ENCODE results near the gene IL18BP. TPM values are rescaled to one million over a fixed set of nuclear protein-coding genes. Genes with fewer than 3 reads are reported as not detected.

The IL18BP gene
- total and polyA plus RNA-seq, 10 of the 15 experiments (the other 5 are each of a cell fraction or from before 2014, with no cell fraction given): 2.6 to 18.1 (median 10.7) TPM

DNA sequence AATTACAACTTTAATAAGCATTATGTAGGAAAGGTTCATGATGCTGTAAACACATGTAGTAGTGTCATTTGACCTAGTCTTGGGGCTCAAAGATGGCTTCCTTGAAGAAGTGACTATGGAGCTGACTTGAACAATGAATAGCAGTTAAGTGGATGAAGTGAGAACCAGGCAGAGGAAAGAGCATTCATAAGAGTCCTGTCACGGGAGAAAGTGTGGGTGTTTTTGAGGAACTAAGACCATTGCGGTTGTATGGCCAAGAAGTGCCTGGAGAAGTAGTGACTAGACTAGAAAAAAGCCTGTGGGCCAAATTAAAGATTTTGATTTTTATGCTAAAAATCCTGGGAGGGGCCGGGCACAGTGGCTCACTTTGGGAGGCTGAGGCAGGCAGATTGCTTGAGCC, 7.2 kb upstream of the IL18BP start (continued):
- TF ChIP-seq, protein P1, sequence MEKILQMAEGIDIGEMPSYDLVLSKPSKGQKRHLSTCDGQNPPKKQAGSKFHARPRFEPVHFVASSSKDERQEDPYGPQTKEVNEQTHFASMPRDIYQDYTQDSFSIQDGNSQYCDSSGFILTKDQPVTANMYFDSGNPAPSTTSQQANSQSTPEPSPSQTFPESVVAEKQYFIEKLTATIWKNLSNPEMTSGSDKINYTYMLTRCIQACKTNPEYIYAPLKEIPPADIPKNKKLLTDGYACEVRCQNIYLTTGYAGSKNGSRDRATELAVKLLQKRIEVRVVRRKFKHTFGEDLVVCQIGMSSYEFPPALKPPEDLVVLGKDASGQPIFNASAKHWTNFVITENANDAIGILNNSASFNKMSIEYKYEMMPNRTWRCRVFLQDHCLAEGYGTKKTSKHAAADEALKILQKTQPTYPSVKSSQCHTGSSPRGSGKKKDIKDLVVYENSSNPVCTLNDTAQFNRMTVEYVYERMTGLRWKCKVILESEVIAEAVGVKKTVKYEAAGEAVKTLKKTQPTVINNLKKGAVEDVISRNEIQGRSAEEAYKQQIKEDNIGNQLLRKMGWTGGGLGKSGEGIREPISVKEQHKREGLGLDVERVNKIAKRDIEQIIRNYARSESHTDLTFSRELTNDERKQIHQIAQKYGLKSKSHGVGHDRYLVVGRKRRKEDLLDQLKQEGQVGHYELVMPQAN (conservative IDR thresholded peaks at IDR 0.05): no peak
- TF ChIP-seq, protein P2, sequence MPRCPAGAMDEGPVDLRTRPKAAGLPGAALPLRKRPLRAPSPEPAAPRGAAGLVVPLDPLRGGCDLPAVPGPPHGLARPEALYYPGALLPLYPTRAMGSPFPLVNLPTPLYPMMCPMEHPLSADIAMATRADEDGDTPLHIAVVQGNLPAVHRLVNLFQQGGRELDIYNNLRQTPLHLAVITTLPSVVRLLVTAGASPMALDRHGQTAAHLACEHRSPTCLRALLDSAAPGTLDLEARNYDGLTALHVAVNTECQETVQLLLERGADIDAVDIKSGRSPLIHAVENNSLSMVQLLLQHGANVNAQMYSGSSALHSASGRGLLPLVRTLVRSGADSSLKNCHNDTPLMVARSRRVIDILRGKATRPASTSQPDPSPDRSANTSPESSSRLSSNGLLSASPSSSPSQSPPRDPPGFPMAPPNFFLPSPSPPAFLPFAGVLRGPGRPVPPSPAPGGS (IDR thresholded peaks at IDR 0.05; ENCODE audit: borderline replicate concordance, insufficient read depth, low read depth, low read length, poor library complexity, severe bottlenecking): peak; percentile 47
- peak; percentile 92 for TF ChIP-seq DPF2 (IDR thresholded peaks at IDR 0.05)
- no peak for TF ChIP-seq CBX5 (IDR thresholded peaks at IDR 0.05; ENCODE audit: low read depth)
- TF ChIP-seq SUPT20H (IDR thresholded peaks at IDR 0.05; ENCODE audit: borderline replicate concordance, control insufficient read depth, low read depth, low read length): no peak
- TF ChIP-seq, protein P3, sequence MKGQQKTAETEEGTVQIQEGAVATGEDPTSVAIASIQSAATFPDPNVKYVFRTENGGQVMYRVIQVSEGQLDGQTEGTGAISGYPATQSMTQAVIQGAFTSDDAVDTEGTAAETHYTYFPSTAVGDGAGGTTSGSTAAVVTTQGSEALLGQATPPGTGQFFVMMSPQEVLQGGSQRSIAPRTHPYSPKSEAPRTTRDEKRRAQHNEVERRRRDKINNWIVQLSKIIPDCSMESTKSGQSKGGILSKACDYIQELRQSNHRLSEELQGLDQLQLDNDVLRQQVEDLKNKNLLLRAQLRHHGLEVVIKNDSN (IDR thresholded peaks at IDR 0.05; ENCODE audit: borderline replicate concordance, extremely low read length, insufficient read depth, low read depth, low read length): no peak
- TF ChIP-seq NR2C2 (IDR thresholded peaks at IDR 0.05; ENCODE audit: borderline replicate concordance, control insufficient read depth, insufficient read length, low read depth): no peak
- TF ChIP-seq, protein P4, sequence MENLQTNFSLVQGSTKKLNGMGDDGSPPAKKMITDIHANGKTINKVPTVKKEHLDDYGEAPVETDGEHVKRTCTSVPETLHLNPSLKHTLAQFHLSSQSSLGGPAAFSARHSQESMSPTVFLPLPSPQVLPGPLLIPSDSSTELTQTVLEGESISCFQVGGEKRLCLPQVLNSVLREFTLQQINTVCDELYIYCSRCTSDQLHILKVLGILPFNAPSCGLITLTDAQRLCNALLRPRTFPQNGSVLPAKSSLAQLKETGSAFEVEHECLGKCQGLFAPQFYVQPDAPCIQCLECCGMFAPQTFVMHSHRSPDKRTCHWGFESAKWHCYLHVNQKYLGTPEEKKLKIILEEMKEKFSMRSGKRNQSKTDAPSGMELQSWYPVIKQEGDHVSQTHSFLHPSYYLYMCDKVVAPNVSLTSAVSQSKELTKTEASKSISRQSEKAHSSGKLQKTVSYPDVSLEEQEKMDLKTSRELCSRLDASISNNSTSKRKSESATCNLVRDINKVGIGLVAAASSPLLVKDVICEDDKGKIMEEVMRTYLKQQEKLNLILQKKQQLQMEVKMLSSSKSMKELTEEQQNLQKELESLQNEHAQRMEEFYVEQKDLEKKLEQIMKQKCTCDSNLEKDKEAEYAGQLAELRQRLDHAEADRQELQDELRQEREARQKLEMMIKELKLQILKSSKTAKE (IDR thresholded peaks at IDR 0.05; ENCODE audit: low read depth, poor library complexity, severe bottlenecking): peak; percentile 65
- TF ChIP-seq, protein P5, sequence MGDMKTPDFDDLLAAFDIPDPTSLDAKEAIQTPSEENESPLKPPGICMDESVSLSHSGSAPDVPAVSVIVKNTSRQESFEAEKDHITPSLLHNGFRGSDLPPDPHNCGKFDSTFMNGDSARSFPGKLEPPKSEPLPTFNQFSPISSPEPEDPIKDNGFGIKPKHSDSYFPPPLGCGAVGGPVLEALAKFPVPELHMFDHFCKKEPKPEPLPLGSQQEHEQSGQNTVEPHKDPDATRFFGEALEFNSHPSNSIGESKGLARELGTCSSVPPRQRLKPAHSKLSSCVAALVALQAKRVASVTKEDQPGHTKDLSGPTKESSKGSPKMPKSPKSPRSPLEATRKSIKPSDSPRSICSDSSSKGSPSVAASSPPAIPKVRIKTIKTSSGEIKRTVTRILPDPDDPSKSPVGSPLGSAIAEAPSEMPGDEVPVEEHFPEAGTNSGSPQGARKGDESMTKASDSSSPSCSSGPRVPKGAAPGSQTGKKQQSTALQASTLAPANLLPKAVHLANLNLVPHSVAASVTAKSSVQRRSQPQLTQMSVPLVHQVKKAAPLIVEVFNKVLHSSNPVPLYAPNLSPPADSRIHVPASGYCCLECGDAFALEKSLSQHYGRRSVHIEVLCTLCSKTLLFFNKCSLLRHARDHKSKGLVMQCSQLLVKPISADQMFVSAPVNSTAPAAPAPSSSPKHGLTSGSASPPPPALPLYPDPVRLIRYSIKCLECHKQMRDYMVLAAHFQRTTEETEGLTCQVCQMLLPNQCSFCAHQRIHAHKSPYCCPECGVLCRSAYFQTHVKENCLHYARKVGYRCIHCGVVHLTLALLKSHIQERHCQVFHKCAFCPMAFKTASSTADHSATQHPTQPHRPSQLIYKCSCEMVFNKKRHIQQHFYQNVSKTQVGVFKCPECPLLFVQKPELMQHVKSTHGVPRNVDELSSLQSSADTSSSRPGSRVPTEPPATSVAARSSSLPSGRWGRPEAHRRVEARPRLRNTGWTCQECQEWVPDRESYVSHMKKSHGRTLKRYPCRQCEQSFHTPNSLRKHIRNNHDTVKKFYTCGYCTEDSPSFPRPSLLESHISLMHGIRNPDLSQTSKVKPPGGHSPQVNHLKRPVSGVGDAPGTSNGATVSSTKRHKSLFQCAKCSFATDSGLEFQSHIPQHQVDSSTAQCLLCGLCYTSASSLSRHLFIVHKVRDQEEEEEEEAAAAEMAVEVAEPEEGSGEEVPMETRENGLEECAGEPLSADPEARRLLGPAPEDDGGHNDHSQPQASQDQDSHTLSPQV (IDR thresholded peaks at IDR 0.05): no peak
- TF ChIP-seq RBBP5 (conservative IDR thresholded peaks at IDR 0.05): no peak
- TF ChIP-seq, protein P6, sequence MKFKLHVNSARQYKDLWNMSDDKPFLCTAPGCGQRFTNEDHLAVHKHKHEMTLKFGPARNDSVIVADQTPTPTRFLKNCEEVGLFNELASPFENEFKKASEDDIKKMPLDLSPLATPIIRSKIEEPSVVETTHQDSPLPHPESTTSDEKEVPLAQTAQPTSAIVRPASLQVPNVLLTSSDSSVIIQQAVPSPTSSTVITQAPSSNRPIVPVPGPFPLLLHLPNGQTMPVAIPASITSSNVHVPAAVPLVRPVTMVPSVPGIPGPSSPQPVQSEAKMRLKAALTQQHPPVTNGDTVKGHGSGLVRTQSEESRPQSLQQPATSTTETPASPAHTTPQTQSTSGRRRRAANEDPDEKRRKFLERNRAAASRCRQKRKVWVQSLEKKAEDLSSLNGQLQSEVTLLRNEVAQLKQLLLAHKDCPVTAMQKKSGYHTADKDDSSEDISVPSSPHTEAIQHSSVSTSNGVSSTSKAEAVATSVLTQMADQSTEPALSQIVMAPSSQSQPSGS (IDR thresholded peaks at IDR 0.05; ENCODE audit: low read length): peak; percentile 73
- no peak for TF ChIP-seq GABPA (IDR thresholded peaks at IDR 0.05; ENCODE audit: low read depth)
- peak; percentile 70; the same call in 1 of the 2 replicates for TF ChIP-seq BMI1 (IDR thresholded peaks at IDR 0.05; ENCODE audit: borderline replicate concordance)
- TF ChIP-seq, protein P7, sequence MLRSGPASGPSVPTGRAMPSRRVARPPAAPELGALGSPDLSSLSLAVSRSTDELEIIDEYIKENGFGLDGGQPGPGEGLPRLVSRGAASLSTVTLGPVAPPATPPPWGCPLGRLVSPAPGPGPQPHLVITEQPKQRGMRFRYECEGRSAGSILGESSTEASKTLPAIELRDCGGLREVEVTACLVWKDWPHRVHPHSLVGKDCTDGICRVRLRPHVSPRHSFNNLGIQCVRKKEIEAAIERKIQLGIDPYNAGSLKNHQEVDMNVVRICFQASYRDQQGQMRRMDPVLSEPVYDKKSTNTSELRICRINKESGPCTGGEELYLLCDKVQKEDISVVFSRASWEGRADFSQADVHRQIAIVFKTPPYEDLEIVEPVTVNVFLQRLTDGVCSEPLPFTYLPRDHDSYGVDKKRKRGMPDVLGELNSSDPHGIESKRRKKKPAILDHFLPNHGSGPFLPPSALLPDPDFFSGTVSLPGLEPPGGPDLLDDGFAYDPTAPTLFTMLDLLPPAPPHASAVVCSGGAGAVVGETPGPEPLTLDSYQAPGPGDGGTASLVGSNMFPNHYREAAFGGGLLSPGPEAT (IDR thresholded peaks at IDR 0.05; ENCODE audit: low read depth): peak; percentile 84
- peak; percentile 97 for TF ChIP-seq RUNX3 (IDR thresholded peaks at IDR 0.05; ENCODE audit: low read length)

All from GM12878 (cell line).